ENCODE data around the gene ENGASE.

The ENGASE gene

DNA sequence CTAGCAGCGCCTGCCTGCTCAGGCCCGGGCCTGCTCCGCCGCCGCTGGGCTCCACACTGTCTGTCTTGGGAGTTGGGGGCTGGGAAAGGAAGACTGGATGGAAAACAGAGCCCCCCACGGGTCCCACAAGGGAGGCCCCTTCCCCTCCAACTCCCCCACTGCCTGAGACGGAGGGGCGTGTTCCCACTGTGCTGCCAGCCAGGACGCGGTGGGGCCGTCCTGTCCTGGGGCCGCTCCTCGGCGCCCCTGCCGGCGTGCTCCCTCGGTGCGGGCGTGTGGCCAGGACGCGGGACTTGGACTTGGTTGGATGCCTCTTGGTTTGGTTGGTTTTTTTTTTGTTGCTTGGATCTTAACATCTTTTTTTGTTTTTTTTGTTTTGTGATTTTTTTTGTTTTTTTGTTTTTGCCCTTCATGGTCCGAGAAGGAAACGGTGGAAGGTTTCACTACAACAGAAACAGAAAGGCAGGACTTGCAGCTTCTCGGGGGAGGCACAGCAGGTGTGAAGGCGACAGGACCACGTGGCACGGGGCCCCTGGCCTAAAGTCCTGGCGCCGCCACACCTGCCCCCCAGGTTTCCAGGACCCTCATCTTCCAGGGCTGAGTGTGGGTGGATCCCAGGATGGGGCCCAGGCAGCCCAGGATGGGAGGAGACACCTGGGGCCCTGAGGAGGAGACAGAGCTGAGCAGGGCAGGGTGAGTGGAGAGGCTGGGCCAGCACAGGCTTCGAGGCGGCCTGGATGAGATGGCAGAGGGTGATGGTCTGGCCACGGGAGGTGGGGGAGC lies 16.0 kb downstream of the ENGASE start:
- no peak for DNase-seq (ENCODE audit: low read depth in 3 of 3, low spot score in 1 of 3)

DNA sequence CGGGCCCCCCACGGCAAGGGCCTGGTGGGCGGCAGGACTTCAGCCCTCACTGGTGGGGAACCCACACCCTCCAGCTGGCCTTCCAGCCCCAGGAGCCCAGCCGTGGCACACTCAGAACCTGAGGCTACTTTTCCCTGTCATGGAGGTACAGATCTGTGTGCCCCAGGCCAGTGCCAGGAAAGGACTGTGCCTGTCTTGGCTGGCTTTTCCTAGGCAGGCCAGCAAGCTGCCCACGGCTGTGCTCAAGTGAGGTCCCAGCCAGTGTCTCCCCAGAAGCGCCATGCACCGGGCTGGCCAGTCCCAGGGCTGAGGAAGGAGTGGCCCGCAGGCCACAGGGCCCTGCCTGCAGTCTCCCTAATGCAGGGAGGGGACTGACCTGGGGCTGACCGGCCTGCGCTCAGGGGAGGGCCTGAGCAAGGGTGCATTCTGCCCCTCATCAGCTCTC lies 16.6 kb downstream of the ENGASE start:
- DNase-seq (ENCODE audit: low read depth in 3 of 3, low spot score in 1 of 3): no peak

DNA sequence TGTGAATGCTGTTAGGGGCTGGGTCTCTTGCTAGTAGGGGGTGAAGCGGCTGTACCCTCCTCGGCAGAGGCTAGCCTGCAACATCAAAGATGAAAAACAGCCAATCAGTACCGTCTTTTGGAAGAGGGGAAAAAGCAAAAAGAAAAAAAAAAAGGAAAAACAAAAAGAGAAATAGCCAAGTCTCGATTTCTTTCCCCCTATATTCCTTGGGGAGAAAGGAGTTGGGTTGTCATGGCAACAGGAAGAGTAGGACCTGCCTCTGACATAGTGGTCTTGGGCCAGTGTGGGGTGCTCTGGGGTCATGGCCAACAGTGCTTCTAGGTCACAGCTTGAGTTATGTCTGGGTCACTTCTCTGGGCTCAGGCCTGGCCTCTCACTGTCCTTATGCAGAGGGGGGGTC lies 17.9 kb downstream of the ENGASE start:
- no peak for DNase-seq (ENCODE audit: low read depth in 3 of 3, low spot score in 1 of 3)

DNA sequence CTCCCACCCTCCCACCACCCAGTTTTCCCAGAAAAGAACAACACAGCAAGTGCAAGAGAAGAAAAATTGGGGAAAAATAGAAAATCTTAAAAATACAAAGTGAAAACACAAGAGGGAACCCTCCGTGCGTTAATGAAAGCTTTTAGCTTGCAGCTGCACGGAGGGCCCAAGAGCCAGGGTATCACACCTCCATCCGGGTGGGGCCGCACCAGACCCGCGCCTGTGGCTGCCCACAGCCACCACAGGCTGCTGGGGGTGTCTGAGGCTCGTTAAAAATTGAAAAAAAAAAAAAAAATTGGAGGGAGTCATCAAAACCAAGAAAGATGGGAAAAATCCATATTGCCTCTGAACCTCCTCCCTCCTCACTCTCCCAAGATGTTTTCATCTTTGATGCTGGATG lies 18.6 kb downstream of the ENGASE start:
- DNase-seq (ENCODE audit: low read depth in 3 of 3, low spot score in 1 of 3): no peak

DNA sequence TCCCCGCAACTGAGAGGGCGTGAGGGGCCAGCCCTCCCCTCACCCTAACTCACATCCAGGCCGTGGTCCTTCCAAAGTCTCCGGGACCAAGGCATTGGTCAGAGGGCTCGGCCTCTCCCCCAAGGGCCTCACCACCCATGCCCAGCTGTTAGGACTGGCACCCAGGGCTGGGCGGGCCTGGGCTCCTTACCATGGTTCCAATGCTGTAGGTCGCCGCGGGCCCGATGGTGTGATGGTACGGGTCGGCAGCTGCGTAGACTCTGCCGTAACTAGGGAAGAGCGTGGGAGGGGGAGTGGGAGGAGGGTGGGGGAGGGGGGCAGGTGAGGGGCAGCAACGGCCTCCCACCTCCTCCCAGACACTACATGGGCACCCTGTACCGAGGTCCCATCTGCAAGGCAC lies 19.6 kb downstream of the ENGASE start:
- DNase-seq (ENCODE audit: low read depth in 3 of 3, low spot score in 1 of 3): no peak

DNA sequence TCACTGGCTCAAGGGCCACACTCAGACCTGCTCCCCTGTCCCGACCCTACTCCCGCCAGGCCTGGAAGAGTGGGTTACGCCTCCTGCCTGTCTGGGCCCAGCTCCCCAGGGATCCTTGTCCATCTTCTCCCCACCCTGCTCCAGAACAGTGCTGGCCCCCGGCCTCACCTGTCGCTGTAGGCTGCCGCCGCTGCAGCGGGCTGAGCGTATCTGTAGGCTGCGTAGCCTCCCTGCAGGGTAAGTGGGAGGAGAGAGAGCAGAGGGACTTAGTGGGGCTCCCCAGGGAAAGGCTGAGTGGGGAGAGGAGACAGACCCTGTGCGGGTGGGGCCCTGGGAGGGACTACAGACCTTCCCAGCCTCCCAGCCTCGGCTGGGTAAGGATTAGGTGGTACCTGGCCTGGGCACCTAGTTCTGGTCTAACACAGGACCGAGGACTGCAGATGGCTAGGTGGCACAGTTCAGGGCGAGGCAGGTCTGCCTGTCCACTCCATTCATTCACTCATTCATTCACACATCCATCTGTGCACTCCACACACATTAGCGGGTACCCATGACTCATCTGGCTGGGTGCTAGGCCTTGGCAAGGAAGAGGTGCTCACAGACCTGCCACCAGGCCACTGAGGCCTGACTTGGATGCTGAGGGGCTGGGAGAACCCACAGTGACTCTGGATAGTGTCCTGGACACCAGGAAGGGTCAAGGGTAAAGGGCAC lies 20.9 kb downstream of the ENGASE start:
- DNase-seq (ENCODE audit: low read depth in 3 of 3, low spot score in 1 of 3): no peak

DNA sequence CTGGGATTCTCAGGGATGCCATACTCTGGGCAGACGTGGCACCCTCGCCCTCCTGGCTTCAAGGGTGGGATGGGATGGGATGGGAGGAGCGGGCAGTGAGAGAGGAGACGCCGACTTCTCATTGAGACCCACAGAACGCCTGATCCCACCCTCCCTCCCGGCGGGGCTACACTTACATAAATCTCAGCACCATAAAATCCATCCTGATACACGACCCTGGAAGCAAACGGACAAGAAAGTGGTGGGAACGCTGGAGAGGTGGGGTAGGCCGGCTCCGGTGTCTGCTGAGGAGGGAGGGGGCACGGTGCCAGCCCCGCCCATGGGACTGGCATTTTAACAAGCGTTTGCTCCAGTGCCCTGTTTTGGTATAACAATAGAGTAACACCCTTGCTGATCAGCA lies 21.9 kb downstream of the ENGASE start:
- no peak for DNase-seq (ENCODE audit: low read depth in 3 of 3, low spot score in 1 of 3)

DNA sequence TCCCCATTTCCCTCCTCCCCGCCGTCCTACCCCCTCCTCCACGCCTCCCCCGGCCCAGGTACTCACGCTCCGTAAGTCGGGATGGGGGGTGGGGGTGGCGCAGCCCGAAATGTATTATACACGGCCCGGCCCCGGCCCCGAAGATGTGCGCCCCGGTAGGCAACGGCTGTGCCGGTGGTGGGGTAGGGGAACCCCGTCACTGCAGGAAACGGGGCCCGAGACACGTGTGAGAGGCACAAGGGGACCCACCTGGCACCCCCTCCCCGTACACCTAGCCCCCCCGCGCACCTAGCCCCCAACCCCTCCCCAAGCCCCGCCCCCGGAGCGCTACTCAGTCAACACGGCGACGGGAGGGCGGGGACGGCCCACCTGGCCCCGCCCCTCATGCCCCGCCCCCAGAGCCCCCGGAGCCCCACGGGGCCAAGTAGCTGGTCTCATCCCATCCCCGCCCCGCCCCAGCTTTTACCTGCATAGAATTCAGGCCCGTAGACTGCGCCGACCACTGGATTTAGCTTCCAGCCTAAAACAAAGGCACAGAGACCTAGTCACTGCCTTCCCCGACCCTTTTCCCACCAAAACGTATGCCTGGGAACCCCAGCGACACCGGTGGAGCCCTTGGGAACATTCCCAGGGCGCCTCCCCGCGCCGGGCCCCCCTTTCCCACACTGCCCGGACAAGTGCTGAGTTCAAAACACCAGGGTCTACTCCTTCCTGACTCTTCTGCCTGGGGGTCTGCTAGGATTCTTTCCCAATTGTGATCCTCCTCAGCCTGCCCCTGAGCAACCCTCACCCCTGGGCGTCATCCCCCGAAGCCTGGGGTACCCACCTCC lies 22.8 kb downstream of the ENGASE start:
- no peak for DNase-seq (ENCODE audit: low read depth in 3 of 3, low spot score in 1 of 3)

DNA sequence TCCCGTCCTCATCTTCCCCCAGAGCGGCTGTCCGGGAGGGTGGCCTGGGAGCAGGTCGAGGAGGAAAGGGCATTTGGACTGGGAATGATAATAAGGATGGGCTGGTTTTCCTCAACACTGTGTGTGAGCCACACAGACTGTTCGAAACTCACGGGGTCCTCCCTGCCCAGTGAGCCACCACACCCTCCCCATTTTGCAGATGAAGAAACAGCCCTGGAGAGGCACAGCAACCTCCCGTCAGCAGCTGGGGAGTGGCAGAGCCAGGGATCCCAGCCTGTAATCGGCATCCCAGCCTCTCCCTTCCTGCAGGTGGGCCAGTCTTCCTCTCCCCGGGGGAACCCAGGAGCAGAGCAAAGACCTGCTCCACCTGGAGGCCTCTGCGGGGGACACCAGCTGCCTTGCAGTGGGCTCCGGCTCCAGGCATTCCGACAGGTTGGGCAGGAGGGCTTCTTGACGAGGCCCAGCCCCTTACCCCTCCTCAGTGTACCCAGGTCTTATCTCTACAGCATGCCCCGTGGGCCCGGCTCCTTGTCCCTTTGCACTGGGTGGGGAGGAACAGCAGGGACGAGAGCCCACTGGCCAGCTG lies 23.8 kb downstream of the ENGASE start:
- no peak for DNase-seq (ENCODE audit: low read depth in 3 of 3, low spot score in 1 of 3)

DNA sequence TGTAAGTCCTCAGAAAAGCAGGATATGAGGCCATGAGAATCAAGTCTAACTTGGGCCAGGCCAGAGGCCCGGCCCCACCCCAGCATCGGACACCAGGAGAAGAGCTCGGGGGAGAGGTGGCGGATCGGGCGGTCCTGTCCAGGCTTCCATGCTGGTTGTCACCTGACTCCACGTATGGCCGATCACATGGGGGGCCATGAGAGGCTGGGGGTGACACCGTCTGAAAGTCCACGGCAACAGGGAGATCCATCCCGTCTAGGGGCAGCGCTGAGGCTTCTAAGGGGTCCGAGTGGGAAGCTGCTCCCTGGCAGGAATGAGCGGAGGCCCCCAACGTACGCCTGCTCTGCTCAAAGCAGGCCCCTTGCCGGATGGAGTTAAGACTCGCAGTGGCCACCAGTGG lies 25.8 kb downstream of the ENGASE start:
- no peak for DNase-seq (ENCODE audit: low read depth in 3 of 3, low spot score in 1 of 3)

DNA sequence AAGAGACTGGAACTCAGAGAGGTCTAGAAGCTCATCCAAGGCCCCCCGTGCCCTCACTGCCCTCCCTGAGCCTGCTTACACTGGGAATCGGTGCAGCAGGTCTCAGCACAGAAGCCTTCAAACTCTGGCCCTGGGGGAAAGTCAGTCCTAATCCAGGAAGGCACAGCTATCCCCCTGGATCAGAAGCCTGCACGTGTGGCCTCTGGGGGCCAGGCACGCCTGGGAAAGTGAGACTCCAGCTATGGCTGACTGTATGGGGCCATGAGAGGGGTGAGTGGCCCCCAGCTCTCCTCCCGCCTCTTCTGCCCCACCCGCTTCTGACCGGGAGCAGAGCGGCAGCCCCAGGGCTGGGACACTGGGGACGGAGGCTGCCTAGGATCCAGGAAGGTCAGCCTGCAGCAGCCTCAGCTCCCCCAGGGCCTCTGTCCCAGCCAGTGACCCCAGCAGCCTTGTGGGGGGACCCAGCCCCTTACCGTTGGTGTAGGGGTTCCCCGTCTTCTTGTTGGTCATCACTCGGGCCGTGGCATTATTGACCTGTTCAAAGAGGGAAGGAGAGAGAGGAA lies 26.6 kb downstream of the ENGASE start:
- DNase-seq (ENCODE audit: low read depth in 3 of 3, low spot score in 1 of 3): no peak

DNA sequence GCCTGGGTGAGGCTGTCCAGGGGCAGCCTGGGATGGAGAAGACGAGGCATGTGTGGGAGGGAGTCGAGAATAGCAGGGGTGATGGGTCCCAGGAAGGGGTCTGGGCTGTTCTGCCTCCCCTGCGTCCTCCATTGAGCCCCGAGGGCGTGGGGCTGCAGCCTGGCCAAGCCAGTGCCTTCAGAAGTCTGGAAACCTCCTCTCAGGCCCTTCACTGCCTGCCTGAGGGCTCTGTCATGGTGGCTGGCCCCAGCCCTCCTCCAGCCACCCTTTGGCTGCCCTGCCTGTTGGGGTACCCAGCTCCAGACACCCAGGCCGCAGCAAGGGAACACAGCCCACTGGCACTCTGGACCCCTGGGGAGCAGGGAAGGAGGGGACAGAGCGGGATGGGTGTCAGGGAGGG lies 27.6 kb downstream of the ENGASE start:
- DNase-seq (ENCODE audit: low read depth in 3 of 3, low spot score in 1 of 3): no peak

DNA sequence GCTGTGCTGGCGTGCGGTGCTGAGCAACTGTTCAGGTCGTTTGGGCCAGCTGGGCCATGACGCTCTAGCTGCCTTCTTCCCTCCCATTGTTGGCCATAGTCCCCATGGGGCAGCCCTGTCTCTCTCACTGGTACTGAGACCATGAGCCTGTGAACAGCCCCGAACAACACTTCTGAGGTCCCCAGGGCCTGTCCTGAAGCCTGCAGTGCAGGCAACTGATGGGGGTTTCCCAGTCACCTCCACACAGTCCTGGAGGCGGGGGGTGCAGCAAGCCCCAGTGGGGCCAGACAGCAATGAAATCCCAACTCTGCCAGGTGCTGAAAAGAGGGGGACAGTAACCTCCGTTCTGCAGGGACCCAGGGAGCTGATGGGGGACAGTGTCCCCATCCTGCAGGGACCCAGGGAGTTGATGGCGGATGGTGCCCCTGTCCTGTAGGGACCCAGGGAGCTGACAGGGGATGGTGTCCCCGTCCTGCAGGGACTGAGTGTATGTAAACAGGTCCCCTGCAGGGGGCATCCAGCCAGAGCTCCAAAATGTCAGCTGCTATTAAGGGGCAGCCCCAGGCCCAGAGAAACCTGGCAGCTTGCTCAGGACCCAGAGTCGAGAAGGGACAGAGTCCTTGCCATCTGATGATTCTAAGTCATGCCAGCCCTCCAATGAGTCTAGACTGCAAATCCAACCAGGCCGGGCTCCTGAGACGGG lies 30.4 kb downstream of the ENGASE start:
- DNase-seq (ENCODE audit: low read depth in 3 of 3, low spot score in 1 of 3): no peak

DNA sequence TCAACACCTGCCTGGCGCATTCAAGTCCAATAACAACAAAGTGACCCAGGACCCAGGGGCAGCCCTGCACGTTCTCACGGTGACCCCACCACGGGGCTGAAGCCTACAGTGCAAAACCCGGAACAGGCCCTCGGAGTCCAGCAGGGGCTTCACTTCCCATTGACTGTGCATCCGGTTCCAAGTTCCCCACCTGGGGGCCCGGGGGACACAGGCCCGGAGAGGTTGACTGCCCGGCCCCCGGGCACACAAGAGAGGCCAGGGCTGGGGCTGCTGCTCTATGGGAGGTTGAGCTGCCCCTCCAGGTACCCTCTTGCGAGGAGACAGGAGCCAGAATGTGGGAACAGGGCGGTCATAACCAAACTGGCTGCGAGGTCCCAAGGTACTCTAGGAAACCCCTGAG lies 31.3 kb downstream of the ENGASE start:
- no peak for DNase-seq (ENCODE audit: low read depth in 3 of 3, low spot score in 1 of 3)

DNA sequence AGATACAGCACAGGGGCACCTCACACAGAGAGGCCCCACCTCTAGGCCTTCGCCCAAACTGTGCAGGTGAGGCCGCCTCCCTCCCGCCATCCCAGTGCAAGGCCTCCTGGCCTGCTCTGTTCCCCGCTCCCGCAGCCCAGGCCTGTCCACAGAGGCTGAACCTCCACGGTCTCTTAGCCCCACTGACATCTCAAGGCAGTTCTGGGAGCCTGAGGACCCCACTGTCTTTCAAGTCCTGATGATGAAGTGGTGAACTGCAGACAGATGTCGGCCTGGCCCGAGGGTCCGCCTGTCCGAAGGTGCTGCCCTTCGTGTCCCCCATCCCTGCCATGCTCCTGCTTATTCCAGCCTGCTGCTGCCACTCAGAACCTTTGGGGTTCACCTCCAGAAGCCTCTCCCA lies 32.3 kb downstream of the ENGASE start:
- no peak for DNase-seq (ENCODE audit: low read depth in 3 of 3, low spot score in 1 of 3)

DNA sequence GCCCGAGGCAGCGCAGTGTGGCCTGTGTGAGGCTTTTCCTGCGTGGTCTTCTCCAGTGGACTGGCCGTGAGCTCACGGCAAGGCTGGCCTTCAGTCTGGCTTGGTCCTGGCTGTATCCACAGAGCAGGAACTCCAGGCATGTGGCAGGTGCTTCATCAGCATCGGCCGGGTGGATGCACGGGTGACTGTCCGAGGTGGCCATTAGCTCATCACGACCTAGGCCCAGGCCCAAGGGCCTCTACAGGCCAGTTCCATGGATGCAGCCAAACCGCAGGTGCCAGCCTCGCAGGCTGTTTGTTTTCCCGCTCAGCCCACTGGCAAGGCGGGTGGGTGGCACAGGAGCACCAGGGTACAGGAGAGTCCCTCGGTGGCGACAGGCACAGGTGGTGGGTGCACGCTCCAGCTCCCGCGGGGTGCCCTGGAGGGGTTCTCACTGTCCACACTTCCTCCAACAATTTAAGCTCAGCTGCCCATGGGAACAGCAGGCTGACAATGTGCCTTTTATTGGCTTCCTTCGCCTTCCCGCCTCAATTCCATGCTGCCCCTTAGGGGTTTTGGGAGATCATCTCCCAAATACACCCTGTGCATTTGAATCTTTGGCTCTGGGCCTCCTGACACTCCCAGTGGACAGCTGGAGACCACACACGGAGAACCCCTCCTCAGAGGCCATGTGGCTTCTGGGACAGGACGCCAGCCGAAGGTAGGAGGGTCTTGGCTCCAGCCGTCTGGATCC lies 33.0 kb downstream of the ENGASE start:
- no peak for DNase-seq (ENCODE audit: low read depth in 3 of 3, low spot score in 1 of 3)

DNA sequence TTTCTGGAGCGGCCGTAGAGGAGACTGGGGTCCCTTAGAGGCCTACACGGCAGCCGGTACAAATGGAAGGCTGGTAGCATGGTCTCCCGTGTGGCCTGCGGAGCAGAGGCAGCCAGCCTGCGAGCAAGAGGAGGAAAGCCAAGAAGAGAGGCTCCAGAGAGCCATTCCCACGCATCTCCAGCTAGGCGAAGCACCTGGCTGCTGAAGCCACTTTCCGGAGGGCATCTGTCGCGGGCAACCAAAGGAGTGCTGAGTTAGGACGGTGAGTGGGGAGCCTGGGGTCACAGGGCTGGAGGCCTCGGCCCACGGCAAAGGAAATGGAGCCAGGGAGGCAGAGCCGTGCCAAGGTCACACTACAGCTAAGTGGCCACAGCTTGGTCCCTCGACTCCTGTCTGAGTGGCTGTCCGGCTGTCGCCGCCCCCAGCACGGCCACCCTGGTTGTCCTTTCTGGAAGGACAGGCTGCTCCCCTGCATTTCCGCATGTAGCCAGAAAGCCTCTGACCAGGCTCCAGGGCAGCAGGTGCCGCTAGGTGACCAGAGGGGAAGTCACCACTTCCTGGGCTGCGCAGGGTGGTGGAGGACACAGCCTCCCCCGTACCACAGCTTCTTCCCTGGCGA lies 33.7 kb downstream of the ENGASE start:
- DNase-seq (ENCODE audit: low read depth in 3 of 3, low spot score in 1 of 3): no peak

DNA sequence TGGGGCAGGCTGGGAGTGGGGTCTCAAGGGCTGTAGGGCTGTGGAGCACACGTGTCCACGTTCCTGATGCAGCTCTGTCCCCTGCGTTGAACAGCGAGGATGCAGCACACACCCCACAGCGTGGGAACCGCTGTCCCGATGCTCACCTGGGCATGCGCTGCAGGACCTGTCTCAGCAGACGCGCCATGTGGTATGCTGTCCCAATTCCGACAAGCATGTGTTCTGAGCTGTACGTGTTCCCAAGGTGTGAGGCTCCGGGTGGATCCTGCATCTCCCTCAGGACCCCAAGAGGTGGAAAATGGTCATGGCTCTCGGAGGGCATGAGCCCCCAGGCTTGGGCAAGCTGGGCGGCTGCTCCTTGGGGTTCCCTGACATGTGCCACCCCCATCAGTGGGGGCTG lies 34.2 kb downstream of the ENGASE start:
- no peak for DNase-seq (ENCODE audit: low read depth in 3 of 3, low spot score in 1 of 3)

DNA sequence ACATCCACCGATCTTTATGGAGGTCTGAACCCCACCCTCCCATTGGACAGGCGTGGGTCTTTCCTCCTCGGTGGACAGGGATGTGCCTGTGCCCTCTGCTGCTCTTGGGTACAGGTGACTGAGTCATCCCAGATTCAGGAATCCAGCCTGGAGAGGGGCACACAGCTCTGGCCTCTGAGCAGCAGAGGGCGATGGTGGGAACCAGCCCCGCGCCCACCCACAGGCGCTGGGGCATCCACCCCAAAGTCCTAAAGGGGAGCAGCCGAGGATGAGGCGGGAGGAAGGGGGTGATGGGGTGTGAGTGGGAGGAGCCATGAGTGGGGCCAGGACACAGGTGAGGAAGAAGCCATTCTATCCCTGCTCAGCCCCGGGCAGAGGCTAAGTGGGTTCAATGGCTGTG lies 35.0 kb downstream of the ENGASE start:
- DNase-seq (ENCODE audit: low read depth in 3 of 3, low spot score in 1 of 3): no peak

DNA sequence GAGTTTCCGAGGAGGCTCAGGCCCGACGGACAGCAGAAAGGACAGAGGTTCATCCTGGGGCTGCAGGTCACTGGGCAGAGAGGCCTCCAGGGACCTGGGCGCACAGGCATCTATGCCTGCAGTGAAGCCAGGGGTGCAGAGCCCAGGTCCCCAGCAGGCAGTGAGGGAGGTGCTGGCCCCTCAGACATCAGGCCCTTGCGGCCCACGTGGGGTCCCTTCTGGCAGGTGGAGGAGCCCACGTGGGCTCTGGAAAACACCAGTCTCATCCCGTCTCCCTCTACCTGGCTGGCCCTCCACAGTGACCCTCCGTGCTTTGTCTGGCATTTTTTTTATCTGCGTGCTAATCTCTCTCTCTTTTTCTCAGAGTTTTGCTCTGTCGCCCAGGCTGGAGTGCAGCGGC lies 36.5 kb downstream of the ENGASE start:
- DNase-seq (ENCODE audit: low read depth in 3 of 3, low spot score in 1 of 3): no peak
